22Rv1 (cell line): ENCODE measurements around the gene PSPH.

Experiments used
- ZFX ChIP-seq: fragments of 450-650 bp; IDR thresholded peaks from 2 replicates; pipeline ENCODE4 v1.6.1; 2017; ENCODE audit warnings: antibody characterized with exemption, borderline replicate concordance
- TF ChIP-seq, protein P1 (sequence below): fragments of 450-650 bp; IDR thresholded peaks from 2 replicates; pipeline ENCODE4 v1.5.1; 2017; ENCODE audit warnings: mild to moderate bottlenecking

DNA sequence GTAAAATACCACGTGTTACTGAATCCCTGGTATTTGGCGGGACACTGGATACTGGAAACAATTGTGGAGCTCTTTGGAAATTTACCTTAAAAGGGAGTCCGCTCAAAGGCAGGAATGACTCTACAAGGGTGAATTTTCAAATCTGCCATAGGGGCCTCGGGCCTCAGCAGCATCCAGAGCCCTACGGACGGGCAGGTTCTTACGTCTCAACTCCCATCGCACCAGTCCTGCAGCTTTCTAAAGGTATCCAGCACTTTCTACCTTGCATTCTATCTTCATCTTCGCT lies 248 bp downstream of the PSPH start:
- TF ChIP-seq, protein P1, sequence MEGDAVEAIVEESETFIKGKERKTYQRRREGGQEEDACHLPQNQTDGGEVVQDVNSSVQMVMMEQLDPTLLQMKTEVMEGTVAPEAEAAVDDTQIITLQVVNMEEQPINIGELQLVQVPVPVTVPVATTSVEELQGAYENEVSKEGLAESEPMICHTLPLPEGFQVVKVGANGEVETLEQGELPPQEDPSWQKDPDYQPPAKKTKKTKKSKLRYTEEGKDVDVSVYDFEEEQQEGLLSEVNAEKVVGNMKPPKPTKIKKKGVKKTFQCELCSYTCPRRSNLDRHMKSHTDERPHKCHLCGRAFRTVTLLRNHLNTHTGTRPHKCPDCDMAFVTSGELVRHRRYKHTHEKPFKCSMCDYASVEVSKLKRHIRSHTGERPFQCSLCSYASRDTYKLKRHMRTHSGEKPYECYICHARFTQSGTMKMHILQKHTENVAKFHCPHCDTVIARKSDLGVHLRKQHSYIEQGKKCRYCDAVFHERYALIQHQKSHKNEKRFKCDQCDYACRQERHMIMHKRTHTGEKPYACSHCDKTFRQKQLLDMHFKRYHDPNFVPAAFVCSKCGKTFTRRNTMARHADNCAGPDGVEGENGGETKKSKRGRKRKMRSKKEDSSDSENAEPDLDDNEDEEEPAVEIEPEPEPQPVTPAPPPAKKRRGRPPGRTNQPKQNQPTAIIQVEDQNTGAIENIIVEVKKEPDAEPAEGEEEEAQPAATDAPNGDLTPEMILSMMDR: no peak
- no peak for TF ChIP-seq ZFX
